ENCODE results near the gene PITRM1.
"Not testable (repeated sequence)": the region's sequence is repeated elsewhere in the genome, so short reads cannot be mapped to it uniquely, and the experiment has no call there.

The PITRM1 gene

GRCh38 chr10:3122486-3123205 is 49.9 kb downstream of the PITRM1 start:
- DNase-seq (ENCODE audit: low read depth in 2 of 2), result no peak

GRCh38 chr10:3122034-3122433 is 50.5 kb downstream of the PITRM1 start:
- DNase-seq (ENCODE audit: low read depth in 2 of 2), result no peak

- no peak for DNase-seq (ENCODE audit: low read depth in 2 of 2)
Measured at GRCh38 chr10:3119796-3120459, 52.7 kb downstream of the PITRM1 start.

GRCh38 chr10:3118641-3119091 is 53.9 kb downstream of the PITRM1 start:
- DNase-seq (ENCODE audit: low read depth in 2 of 2), result no peak

- DNase-seq (ENCODE audit: low read depth in 2 of 2), result no peak
Measured at GRCh38 chr10:3117486-3117885, 55.1 kb downstream of the PITRM1 start.

- no peak for DNase-seq (ENCODE audit: low read depth in 2 of 2)
Measured at GRCh38 chr10:3116508-3117100, 56.0 kb downstream of the PITRM1 start.

GRCh38 chr10:3115685-3116084 is 56.9 kb downstream of the PITRM1 start:
- no peak for DNase-seq (ENCODE audit: low read depth in 2 of 2)

- DNase-seq (ENCODE audit: low read depth in 2 of 2), result no peak
Measured at GRCh38 chr10:3113343-3113720, 59.2 kb downstream of the PITRM1 start.

GRCh38 chr10:3111621-3112163 is 60.9 kb downstream of the PITRM1 start:
- no peak for DNase-seq (ENCODE audit: low read depth in 2 of 2)

GRCh38 chr10:3110782-3111620 is 61.6 kb downstream of the PITRM1 start:
- DNase-seq (ENCODE audit: low read depth in 2 of 2), result no peak

- no peak for DNase-seq (ENCODE audit: low read depth in 2 of 2)
Measured at GRCh38 chr10:3109633-3110032, 62.9 kb downstream of the PITRM1 start.

- DNase-seq (ENCODE audit: low read depth in 2 of 2), result no peak
Measured at GRCh38 chr10:3109196-3109595, 63.4 kb downstream of the PITRM1 start.

- DNase-seq (ENCODE audit: low read depth in 2 of 2), result no peak
Measured at GRCh38 chr10:3108575-3109105, 63.9 kb downstream of the PITRM1 start.

GRCh38 chr10:3108033-3108432 is 64.5 kb downstream of the PITRM1 start:
- DNase-seq (ENCODE audit: low read depth in 2 of 2), result no peak

GRCh38 chr10:3107426-3107961 is 65.1 kb downstream of the PITRM1 start:
- DNase-seq (ENCODE audit: low read depth in 2 of 2), result no peak

- DNase-seq (ENCODE audit: low read depth in 2 of 2), result no peak
Measured at GRCh38 chr10:3106928-3107425, 65.6 kb downstream of the PITRM1 start.

GRCh38 chr10:3106328-3106727 is 66.3 kb downstream of the PITRM1 start:
- not testable (repeated sequence) for DNase-seq (ENCODE audit: low read depth in 2 of 2)

GRCh38 chr10:3105905-3106304 is 66.7 kb downstream of the PITRM1 start:
- DNase-seq (ENCODE audit: low read depth in 2 of 2), result no peak

- no peak for DNase-seq (ENCODE audit: low read depth in 2 of 2)
Measured at GRCh38 chr10:3105166-3105565, 67.4 kb downstream of the PITRM1 start.

GRCh38 chr10:3104251-3104918 is 68.2 kb downstream of the PITRM1 start:
- DNase-seq (ENCODE audit: low read depth in 2 of 2), result no peak

- no peak for DNase-seq (ENCODE audit: low read depth in 2 of 2)
Measured at GRCh38 chr10:3103646-3104045, 68.9 kb downstream of the PITRM1 start.
